HuH-7 (cell line): ENCODE results near the gene MTURN.
"Not testable (repeated sequence)": the region's sequence is repeated elsewhere in the genome, so short reads cannot be mapped to it uniquely, and the experiment has no call there.

Experiments used
- DNase-seq: peaks from one replicate; pipeline ENCODE4 v3.0.0; 2011; ENCODE audit warnings: low spot score

Gene MTURN

GRCh38 chr7:30181211-30181610 lies 46.4 kb downstream of the MTURN start:
- no peak for DNase-seq

GRCh38 chr7:30181736-30182522 lies 47.1 kb downstream of the MTURN start:
- no peak for DNase-seq

GRCh38 chr7:30182814-30183213 lies 48.0 kb downstream of the MTURN start:
- no peak for DNase-seq

- no peak for DNase-seq
These were observed 49.1 kb downstream of the MTURN start for GRCh38 chr7:30183749-30184369.

- DNase-seq: no peak
These were observed 50.2 kb downstream of the MTURN start for GRCh38 chr7:30184791-30185487.

GRCh38 chr7:30185496-30185895 lies 50.7 kb downstream of the MTURN start:
- DNase-seq: no peak

GRCh38 chr7:30186725-30187124 lies 51.9 kb downstream of the MTURN start:
- DNase-seq: no peak

- no peak for DNase-seq
These were observed 52.7 kb downstream of the MTURN start for GRCh38 chr7:30187513-30187912.

GRCh38 chr7:30188381-30188780 lies 53.6 kb downstream of the MTURN start:
- DNase-seq: not testable (repeated sequence)

GRCh38 chr7:30188811-30189210 lies 54.0 kb downstream of the MTURN start:
- no peak for DNase-seq

- no peak for DNase-seq
These were observed 57.0 kb downstream of the MTURN start for GRCh38 chr7:30191809-30192208.

- no peak for DNase-seq
These were observed 58.7 kb downstream of the MTURN start for GRCh38 chr7:30193336-30193943.

- DNase-seq: no peak
These were observed 61.6 kb downstream of the MTURN start for GRCh38 chr7:30196408-30196807.

GRCh38 chr7:30197438-30197837 lies 62.7 kb downstream of the MTURN start:
- no peak for DNase-seq

- no peak for DNase-seq
These were observed 64.5 kb downstream of the MTURN start for GRCh38 chr7:30199271-30199670.

GRCh38 chr7:30200591-30200990 lies 65.8 kb downstream of the MTURN start:
- DNase-seq: no peak

GRCh38 chr7:30201161-30201666 lies 66.4 kb downstream of the MTURN start:
- no peak for DNase-seq

GRCh38 chr7:30201921-30202320 lies 67.1 kb downstream of the MTURN start:
- no peak for DNase-seq

GRCh38 chr7:30202671-30203070 lies 67.9 kb downstream of the MTURN start:
- DNase-seq: no peak

GRCh38 chr7:30206491-30206890 lies 71.7 kb downstream of the MTURN start:
- no peak for DNase-seq

GRCh38 chr7:30206942-30207341 lies 72.2 kb downstream of the MTURN start:
- DNase-seq: no peak

GRCh38 chr7:30207376-30207775 lies 72.6 kb downstream of the MTURN start:
- DNase-seq: no peak

GRCh38 chr7:30209951-30210350 lies 75.2 kb downstream of the MTURN start:
- no peak for DNase-seq
